HG03571 (cell line): Measurements from ENCODE around the gene TTLL4.

ENCODE experiments used
- ATAC-seq: cut with Tn5 transposase; IDR thresholded peaks from one replicate; pipeline ENCODE4 v1.9.1; 2021; ENCODE audit not compliant: unreplicated experiment

Gene TTLL4

DNA sequence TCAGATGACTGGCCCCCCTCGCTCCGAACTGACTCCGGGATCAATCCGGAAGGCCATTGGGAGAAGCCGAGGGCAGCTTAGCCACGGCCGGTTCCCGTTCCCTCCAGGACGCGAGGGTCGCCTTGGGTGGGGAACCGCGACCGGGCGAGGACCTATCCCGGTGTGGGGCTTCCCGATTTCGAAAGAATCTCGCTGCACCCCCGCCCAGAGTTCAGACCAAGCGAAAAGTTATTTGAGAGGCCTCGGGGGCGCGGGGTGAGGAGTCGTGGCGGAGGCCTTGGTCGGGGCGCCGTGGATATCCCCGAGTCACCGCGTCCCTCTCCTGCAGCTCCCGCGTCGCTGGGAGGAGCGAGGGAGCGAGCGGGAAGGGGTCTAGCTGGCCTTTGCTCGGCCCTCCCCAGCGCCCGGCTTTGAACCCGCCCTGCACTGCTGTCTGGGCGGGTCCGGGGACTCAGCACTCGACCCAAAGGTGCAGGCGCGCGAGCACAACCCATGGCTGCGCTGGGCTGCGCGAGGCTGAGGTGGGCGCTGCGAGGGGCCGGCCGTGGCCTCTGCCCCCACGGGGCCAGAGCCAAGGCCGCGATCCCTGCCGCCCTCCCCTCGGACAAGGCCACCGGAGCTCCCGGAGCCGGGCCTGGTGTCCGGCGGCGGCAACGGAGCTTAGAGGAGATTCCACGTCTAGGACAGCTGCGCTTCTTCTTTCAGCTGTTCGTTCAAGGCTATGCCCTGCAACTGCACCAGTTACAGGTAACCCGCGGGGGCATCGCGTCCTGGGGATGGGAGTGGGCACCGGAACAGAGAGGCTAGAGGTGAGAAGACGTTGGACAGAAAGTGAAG, 71.3 kb downstream of the TTLL4 start, which contains the start of gene CYP27A1:
Gene CYP27A1 (plus strand): TSS at position 457 of the 837 bp plus-strand sequence. CDS start 36 bp downstream, at position 493.
- no peak for ATAC-seq

DNA sequence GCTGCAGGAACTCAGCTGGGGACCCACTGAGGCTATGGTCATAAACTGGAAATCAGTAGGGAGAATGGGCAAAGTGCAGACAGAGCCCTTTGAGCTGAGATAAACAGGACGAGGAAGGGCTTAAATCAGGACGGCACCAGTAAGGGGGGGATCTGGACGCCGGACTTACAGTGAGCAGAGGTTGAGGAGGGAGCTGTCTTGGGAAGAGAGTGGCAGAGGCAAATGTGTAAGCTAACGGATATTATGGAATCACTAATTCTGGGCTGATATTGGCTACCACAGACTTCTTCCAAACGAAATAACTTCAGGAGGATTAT, 71.9 kb downstream of the TTLL4 start:
- ATAC-seq = no peak

GRCh38 chr2:218783688-218784087, 73.1 kb downstream of the TTLL4 start:
- no peak for ATAC-seq

GRCh38 chr2:218785103-218785502, 74.5 kb downstream of the TTLL4 start:
- no peak for ATAC-seq

DNA sequence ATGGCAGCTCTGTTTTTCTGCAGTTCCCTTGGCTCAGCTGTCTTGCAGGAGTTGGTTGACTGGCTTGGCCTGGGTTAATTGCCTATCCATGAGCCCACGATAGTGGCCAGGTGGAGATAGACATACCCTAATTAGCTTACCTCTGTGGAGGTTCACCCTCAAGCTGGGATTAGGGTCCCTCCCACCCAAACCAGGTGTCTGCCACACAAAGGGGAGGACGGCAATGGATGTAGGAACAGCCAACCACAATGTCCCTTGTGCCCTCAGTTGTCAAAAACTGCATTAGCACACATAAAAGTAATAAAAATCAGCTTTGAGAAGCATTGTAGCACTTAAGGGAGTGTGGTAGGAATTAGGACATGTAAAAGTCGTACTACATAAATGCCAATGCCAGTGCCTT, 75.5 kb downstream of the TTLL4 start:
- no peak for ATAC-seq

DNA sequence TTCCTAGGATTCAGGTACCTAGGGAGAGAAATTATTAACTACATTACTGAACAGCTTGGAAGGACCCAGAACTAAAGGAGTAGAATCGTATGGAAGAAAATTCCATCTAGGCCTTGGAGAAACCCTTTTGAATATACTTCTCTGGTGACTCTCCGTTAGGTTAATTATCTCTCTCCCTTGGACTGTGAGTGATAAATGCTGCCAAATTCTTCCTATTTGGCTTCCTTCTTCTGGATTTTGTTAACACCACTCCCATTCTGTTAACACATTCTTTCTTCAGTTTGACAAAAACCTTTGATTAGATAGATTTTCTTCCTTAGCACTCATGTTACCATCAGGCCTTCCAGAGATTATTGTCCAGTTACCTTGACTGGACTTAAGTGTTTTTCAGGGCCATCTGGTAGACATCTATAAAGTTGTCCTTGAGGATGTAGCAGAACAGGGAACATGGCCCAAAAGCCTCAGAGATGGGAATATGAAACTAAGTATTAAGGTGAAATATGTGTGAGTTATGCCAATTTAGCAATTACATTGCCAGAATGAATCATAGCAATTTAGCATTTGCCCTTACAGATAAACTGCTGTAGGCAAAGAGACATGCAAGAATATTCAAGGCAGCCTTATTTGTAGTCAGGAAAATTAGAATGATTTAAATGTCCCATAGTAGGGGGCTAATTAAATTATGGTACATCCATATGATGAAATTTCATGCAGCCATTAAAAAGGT, 78.1 kb downstream of the TTLL4 start:
- ATAC-seq = no peak

DNA sequence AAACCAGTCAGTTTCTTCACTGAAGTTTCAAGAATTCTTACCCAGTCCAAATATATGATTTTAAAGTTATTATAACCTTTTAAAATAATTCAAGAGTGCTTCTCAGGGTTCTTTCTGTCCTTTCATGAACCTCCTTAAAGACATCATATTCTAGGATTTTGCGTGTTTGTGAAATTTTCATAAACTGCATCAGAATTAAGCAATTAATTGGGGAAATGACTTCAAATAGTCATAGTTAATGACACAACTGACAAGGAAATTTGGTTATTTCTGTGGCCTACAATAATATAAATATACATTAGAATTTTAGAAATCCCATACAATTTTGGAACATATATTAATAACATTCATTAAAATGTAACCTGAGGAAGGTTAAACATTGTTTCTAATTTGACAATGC, 81.8 kb downstream of the TTLL4 start:
- ATAC-seq = no peak

GRCh38 chr2:218796691-218797090, 86.1 kb downstream of the TTLL4 start:
- ATAC-seq = no peak

GRCh38 chr2:218798767-218799504, 88.3 kb downstream of the TTLL4 start:
- ATAC-seq = no peak

GRCh38 chr2:218799990-218800389, 89.4 kb downstream of the TTLL4 start:
- ATAC-seq = no peak

DNA sequence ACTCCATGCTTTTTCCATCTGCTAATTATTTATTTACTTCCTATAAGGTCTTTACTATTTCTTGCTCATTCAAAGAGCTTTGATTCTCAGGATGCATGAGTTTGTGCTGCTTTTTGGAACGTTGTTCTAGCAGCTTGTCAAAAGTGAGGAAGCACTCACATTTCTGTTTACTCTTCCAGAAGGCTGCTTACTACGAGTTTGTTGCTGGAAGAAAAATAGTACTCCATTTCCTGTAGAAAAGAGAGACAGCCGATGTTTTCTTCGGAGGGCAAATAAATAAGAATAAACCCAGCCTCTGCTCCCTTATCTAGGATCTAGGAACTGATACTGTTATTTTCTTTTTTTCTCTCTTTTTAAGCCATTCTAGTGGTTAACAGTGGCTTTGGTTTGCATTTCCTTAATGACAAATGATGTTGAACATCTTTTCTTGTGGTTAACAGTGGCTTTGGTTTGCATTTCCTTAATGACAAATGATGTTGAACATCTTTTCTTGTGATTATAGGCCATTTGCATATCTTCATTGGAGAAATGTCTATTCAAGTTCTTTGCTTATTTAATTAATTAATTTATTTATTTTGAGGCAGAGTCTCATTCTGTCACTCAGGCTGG, 91.9 kb downstream of the TTLL4 start:
- ATAC-seq = no peak

GRCh38 chr2:218804817-218805216, 94.2 kb downstream of the TTLL4 start:
- no peak for ATAC-seq
